ENCODE results near the gene STXBP5. TPM values are rescaled to one million over a fixed set of nuclear protein-coding genes. Genes with fewer than 3 reads are reported as not detected.
A peak's percentile ranks its signal among the peaks of the same experiment; 100 is the strongest.

The STXBP5 gene
- total RNA-seq, 6 experiments from 2014 or later, result 29.5 to 36.2 (median 32.1) TPM

- H3K4me1 Mint-ChIP-seq (ENCODE audit: low read depth), result peaks cover 79% of the 10 kb centered on the region
- H3K27me3 Mint-ChIP-seq (ENCODE audit: insufficient read depth), result no peaks in the 10 kb centered on the region; the same call in 1 of the 2 replicates
- no peak for TF ChIP-seq CTCF (IDR thresholded peaks at IDR 0.05)
- peaks cover 7% of the 10 kb centered on the region; the same call in 1 of the 2 replicates for H3K36me3 Mint-ChIP-seq (ENCODE audit: low read depth)
- no peaks in the 10 kb centered on the region for H3K9me3 Mint-ChIP-seq
- H3K4me3 Mint-ChIP-seq, result no peak overlapping the region
- peak overlapping the region; percentile 83; the same call in 1 of the 2 replicates for H3K27ac Mint-ChIP-seq
- DNase-seq, result no peak
These were observed 34.7 kb upstream of the STXBP5 start for GRCh38 chr6:147169529-147169928.

GRCh38 chr6:147170269-147170668 is 33.9 kb upstream of the STXBP5 start:
- DNase-seq, result peak; percentile 85
- H3K9me3 Mint-ChIP-seq, result no peaks in the 10 kb centered on the region
- H3K27me3 Mint-ChIP-seq (ENCODE audit: insufficient read depth), result no peaks in the 10 kb centered on the region; the same call in 1 of the 2 replicates
- peaks cover 7% of the 10 kb centered on the region; the same call in 1 of the 2 replicates for H3K36me3 Mint-ChIP-seq (ENCODE audit: low read depth)
- H3K4me1 Mint-ChIP-seq (ENCODE audit: low read depth), result peaks cover 82% of the 10 kb centered on the region
- peak overlapping the region; percentile 42 for H3K4me3 Mint-ChIP-seq
- TF ChIP-seq CTCF (IDR thresholded peaks at IDR 0.05), result no peak
- peak overlapping the region; percentile 83 for H3K27ac Mint-ChIP-seq

GRCh38 chr6:147173140-147173539 is 31.1 kb upstream of the STXBP5 start:
- H3K4me1 Mint-ChIP-seq (ENCODE audit: low read depth), result peaks cover 77% of the 10 kb centered on the region
- no peak overlapping the region for H3K27ac Mint-ChIP-seq
- peaks cover 7% of the 10 kb centered on the region; the same call in 1 of the 2 replicates for H3K36me3 Mint-ChIP-seq (ENCODE audit: low read depth)
- H3K9me3 Mint-ChIP-seq, result no peaks in the 10 kb centered on the region
- no peaks in the 10 kb centered on the region; the same call in 1 of the 2 replicates for H3K27me3 Mint-ChIP-seq (ENCODE audit: insufficient read depth)
- no peak for DNase-seq
- no peak for TF ChIP-seq CTCF (IDR thresholded peaks at IDR 0.05)
- no peak overlapping the region for H3K4me3 Mint-ChIP-seq

- H3K4me3 Mint-ChIP-seq, result no peak overlapping the region
- no peaks in the 10 kb centered on the region; the same call in 1 of the 2 replicates for H3K27me3 Mint-ChIP-seq (ENCODE audit: insufficient read depth)
- no peak for DNase-seq
These were observed 30.4 kb upstream of the STXBP5 start for GRCh38 chr6:147173675-147174308.

GRCh38 chr6:147176795-147177194 is 27.4 kb upstream of the STXBP5 start:
- H3K4me1 Mint-ChIP-seq (ENCODE audit: low read depth), result peaks cover 55% of the 10 kb centered on the region
- TF ChIP-seq CTCF (IDR thresholded peaks at IDR 0.05), result no peak
- H3K27me3 Mint-ChIP-seq (ENCODE audit: insufficient read depth), result no peaks in the 10 kb centered on the region; the same call in 1 of the 2 replicates
- DNase-seq, result no peak
- no peaks in the 10 kb centered on the region for H3K9me3 Mint-ChIP-seq
- H3K4me3 Mint-ChIP-seq, result no peak overlapping the region
- no peak overlapping the region for H3K27ac Mint-ChIP-seq
- peaks cover 4% of the 10 kb centered on the region; the same call in 1 of the 2 replicates for H3K36me3 Mint-ChIP-seq (ENCODE audit: low read depth)

More at GRCh38 chr6:147173675-147174308, 30.4 kb upstream of the STXBP5 start:
- Mint-ChIP-seq H3K4me1 (ENCODE audit: low read depth) (peaks cover 71% of the 10 kb centered on the region), H3K36me3 (ENCODE audit: low read depth) (peaks cover 7% of the 10 kb centered on the region; the same call in 1 of the 2 replicates), H3K27ac (no peak overlapping the region), H3K9me3 (no peaks in the 10 kb centered on the region)
- no peak for TF ChIP-seq CTCF (IDR thresholded peaks at IDR 0.05)

Measured in HFFc6 (cell line).